ENCODE data around the gene PSAPL1. TPM values are rescaled to one million over a fixed set of nuclear protein-coding genes. Genes with fewer than 3 reads are reported as not detected.

The PSAPL1 gene
- total RNA-seq, 6 experiments from 2014 or later: not detected

GRCh38 chr4:7403001-7403400 is 31.7 kb downstream of the PSAPL1 start:
- intact Hi-C loops (cut with DNase I): no loop called here
- WGBS (ENCODE audit: insufficient coverage, low coverage, low lambda C conversion rate, missing lambda C conversion rate): 70% methylated on average over 3 of the region's 3 CpGs

GRCh38 chr4:7402526-7402925 is 32.2 kb downstream of the PSAPL1 start:
- no peaks in the 10 kb centered on the region for H3K36me3 ChIP-seq
- no peak overlapping the region for H3K4me3 ChIP-seq
- H3K9me3 ChIP-seq: no peaks in the 10 kb centered on the region
- DNase-seq (no peak), ATAC-seq (peak in 1 of 4 donors; percentile 24)
- H3K27me3 ChIP-seq: no peaks in the 10 kb centered on the region
- 42% methylated on average over 4 of the region's 4 CpGs for WGBS (ENCODE audit: insufficient coverage, low coverage, low lambda C conversion rate, missing lambda C conversion rate)
- no peaks in the 10 kb centered on the region for H3K4me1 ChIP-seq
- intact Hi-C loops (cut with DNase I): no loop called here
- H3K27ac ChIP-seq: no peak overlapping the region
- TF ChIP-seq CTCF (IDR thresholded peaks at IDR 0.05): no peak

More at GRCh38 chr4:7403001-7403400, 31.7 kb downstream of the PSAPL1 start:
- Histone ChIP-seq H3K27me3 (no peaks in the 10 kb centered on the region), H3K4me3 (no peak overlapping the region), H3K27ac (no peak overlapping the region), H3K4me1 (no peaks in the 10 kb centered on the region), H3K9me3 (peaks cover 0 to 2% (median 0%) of the 10 kb centered on the region in 4 donors), H3K36me3 (no peaks in the 10 kb centered on the region)
- DNase-seq (no peak), ATAC-seq (no peak)
- TF ChIP-seq POLR2A (IDR thresholded peaks at IDR 0.05) (no peak), CTCF (IDR thresholded peaks at IDR 0.05) (no peak)

- Histone ChIP-seq H3K27me3 (no peaks in the 10 kb centered on the region), H3K4me3 (no peak overlapping the region), H3K36me3 (no peaks in the 10 kb centered on the region), H3K27ac (no peak overlapping the region), H3K9me3 (no peaks in the 10 kb centered on the region), H3K4me1 (no peaks in the 10 kb centered on the region)
- WGBS (ENCODE audit: insufficient coverage, low coverage, low lambda C conversion rate, missing lambda C conversion rate): 42% methylated on average over 2 of the region's 2 CpGs
- intact Hi-C loops (cut with DNase I): no loop called here
- DNase-seq: no peak
- ATAC-seq: no peak
- no peak for TF ChIP-seq CTCF (IDR thresholded peaks at IDR 0.05)
- TF ChIP-seq POLR2A (IDR thresholded peaks at IDR 0.05): no peak
Observed at GRCh38 chr4:7400671-7401298, 33.9 kb downstream of the PSAPL1 start.

GRCh38 chr4:7399440-7400234 is 35.1 kb downstream of the PSAPL1 start:
- ATAC-seq: no peak
- no peak for TF ChIP-seq POLR2A (IDR thresholded peaks at IDR 0.05)
- H3K36me3 ChIP-seq: no peaks in the 10 kb centered on the region
- H3K9me3 ChIP-seq: no peaks in the 10 kb centered on the region
- H3K4me3 ChIP-seq: no peak overlapping the region
- H3K27ac ChIP-seq: no peak overlapping the region
- no peaks in the 10 kb centered on the region for H3K27me3 ChIP-seq
- no peaks in the 10 kb centered on the region for H3K4me1 ChIP-seq
- DNase-seq: peak in 2 of 3 donors; percentile 4 to 31
- WGBS (ENCODE audit: insufficient coverage, low coverage, low lambda C conversion rate, missing lambda C conversion rate): 69% methylated on average over 8 of the region's 16 CpGs
- intact Hi-C loops (cut with DNase I): no loop called here

- Histone ChIP-seq H3K27ac (no peak overlapping the region), H3K4me3 (no peak overlapping the region), H3K36me3 (no peaks in the 10 kb centered on the region), H3K27me3 (no peaks in the 10 kb centered on the region), H3K4me1 (no peaks in the 10 kb centered on the region), H3K9me3 (no peaks in the 10 kb centered on the region)
- WGBS (ENCODE audit: insufficient coverage, low coverage, low lambda C conversion rate, missing lambda C conversion rate): 70% methylated on average over 7 of the region's 8 CpGs
- TF ChIP-seq POLR2A (IDR thresholded peaks at IDR 0.05): no peak
- no peak for TF ChIP-seq CTCF (IDR thresholded peaks at IDR 0.05)
- no peak for ATAC-seq
- intact Hi-C loops (cut with DNase I): no loop called here
- DNase-seq: no peak
Observed at GRCh38 chr4:7398788-7399439, 35.8 kb downstream of the PSAPL1 start.
